ENCODE measurements around the gene ZNF101. TPM values are rescaled to one million over a fixed set of nuclear protein-coding genes. Genes with fewer than 3 reads are reported as not detected.
"Not testable (repeated sequence)": the region's sequence is repeated elsewhere in the genome, so short reads cannot be mapped to it uniquely, and the experiment has no call there.

Gene ZNF101
- total RNA-seq, 2 donors from 2014 or later: 53.2 to 62.9 TPM

DNA sequence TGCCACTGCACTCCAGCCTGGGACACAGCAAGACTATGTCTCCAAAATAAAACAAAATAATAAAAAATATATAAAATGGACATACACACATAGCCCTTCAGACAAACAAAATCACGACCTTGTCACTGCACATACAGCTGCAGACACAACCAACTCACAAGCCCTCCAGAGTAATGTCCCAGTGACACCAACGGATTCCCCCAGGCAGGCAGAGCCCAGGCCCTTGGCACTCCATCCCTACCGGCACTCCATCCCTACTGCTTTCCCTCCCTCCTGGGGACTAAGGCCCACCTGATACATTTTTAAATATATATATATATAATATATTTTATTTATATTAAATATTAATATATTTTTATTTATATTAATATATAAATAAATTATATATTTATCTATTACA is 18.5 kb downstream of the ZNF101 start:
- peaks cover 18% of the 10 kb centered on the region for H3K9me3 ChIP-seq (ENCODE audit: control insufficient read depth, low read length)
- DNase-seq: no peak
- 96% methylated on average over 3 of the region's 3 CpGs; no CpG with 5 or more reads in 1 of the 2 experiments for WGBS, 2 experiments (ENCODE audit: insufficient coverage in 1 of 2, insufficient read length in 1 of 2)
- Mint-ChIP-seq H3K9me3 (peaks cover 29% of the 10 kb centered on the region), H3K27me3 (ENCODE audit: insufficient read depth) (no peaks in the 10 kb centered on the region), H3K4me1 (no peaks in the 10 kb centered on the region), H3K27ac (no peak overlapping the region), H3K4me3 (no peak overlapping the region), H3K36me3 (ENCODE audit: low read depth) (peaks cover 26% of the 10 kb centered on the region)
- H3K4me3 ChIP-seq (ENCODE audit: low read length): no peak overlapping the region
- no peaks in the 10 kb centered on the region for H3K27me3 ChIP-seq (ENCODE audit: control insufficient read depth, insufficient read depth, low read length, poor library complexity, severe bottlenecking)
- no peak overlapping the region for H3K27ac ChIP-seq (ENCODE audit: low read depth, low read length)
- no peak overlapping the region for H3K9ac ChIP-seq (ENCODE audit: extremely low read depth, low read length, poor library complexity, severe bottlenecking)
- no peaks in the 10 kb centered on the region for H3K4me1 ChIP-seq (ENCODE audit: control insufficient read depth, insufficient read depth, low read length)
- peaks cover 14% of the 10 kb centered on the region for H3K36me3 ChIP-seq (ENCODE audit: control insufficient read depth, insufficient read depth, low read length)
- TF ChIP-seq, protein P1, sequence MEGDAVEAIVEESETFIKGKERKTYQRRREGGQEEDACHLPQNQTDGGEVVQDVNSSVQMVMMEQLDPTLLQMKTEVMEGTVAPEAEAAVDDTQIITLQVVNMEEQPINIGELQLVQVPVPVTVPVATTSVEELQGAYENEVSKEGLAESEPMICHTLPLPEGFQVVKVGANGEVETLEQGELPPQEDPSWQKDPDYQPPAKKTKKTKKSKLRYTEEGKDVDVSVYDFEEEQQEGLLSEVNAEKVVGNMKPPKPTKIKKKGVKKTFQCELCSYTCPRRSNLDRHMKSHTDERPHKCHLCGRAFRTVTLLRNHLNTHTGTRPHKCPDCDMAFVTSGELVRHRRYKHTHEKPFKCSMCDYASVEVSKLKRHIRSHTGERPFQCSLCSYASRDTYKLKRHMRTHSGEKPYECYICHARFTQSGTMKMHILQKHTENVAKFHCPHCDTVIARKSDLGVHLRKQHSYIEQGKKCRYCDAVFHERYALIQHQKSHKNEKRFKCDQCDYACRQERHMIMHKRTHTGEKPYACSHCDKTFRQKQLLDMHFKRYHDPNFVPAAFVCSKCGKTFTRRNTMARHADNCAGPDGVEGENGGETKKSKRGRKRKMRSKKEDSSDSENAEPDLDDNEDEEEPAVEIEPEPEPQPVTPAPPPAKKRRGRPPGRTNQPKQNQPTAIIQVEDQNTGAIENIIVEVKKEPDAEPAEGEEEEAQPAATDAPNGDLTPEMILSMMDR (conservative IDR thresholded peaks at IDR 0.05): no peak

- not testable (repeated sequence) for DNase-seq; H3K4me3 Mint-ChIP-seq; H3K27ac ChIP-seq (ENCODE audit: low read depth, low read length); H3K9me3 ChIP-seq (ENCODE audit: control insufficient read depth, low read length); H3K27me3 ChIP-seq (ENCODE audit: control insufficient read depth, insufficient read depth, low read length, poor library complexity, severe bottlenecking); H3K27ac Mint-ChIP-seq; H3K27me3 Mint-ChIP-seq (ENCODE audit: insufficient read depth); H3K9ac ChIP-seq (ENCODE audit: extremely low read depth, low read length, poor library complexity, severe bottlenecking); H3K4me1 ChIP-seq (ENCODE audit: control insufficient read depth, insufficient read depth, low read length); H3K4me3 ChIP-seq (ENCODE audit: low read length); H3K36me3 ChIP-seq (ENCODE audit: control insufficient read depth, insufficient read depth, low read length); H3K4me1 Mint-ChIP-seq; H3K36me3 Mint-ChIP-seq (ENCODE audit: low read depth)
- H3K9me3 Mint-ChIP-seq: peaks cover 12% of the 10 kb centered on the region
- 94 to 98% methylated on average over 3 to 10 of the region's 10 CpGs for WGBS, 2 experiments (ENCODE audit: insufficient coverage in 1 of 2, insufficient read length in 1 of 2)
Observed at GRCh38 chr19:19689023-19689422, 20.4 kb downstream of the ZNF101 start.

DNA sequence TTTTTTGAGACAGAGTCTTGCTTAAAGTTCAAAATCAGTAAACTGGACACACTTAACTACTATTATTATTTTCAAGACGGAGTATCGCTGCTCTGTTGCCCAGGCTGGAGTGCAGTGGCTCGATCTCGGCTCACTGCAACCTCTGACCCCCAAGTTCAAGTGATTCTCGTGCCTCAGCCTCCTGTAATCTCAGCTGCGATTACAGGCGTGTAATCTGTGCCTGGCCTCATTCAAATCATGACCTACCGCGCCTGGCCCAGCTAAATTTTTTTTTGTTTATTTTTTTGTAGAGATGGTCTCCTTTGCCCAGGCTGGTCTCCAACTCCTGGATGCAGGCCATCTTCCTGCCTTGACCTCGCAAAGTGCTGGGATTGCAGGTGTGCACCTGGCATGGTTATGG is 23.0 kb downstream of the ZNF101 start:
- Histone ChIP-seq H3K27ac (ENCODE audit: low read depth, low read length) (no peak overlapping the region), H3K9me3 (ENCODE audit: control insufficient read depth, low read length) (no peaks in the 10 kb centered on the region), H3K4me3 (ENCODE audit: low read length) (no peak overlapping the region), H3K36me3 (ENCODE audit: control insufficient read depth, insufficient read depth, low read length) (no peaks in the 10 kb centered on the region), H3K9ac (ENCODE audit: extremely low read depth, low read length, poor library complexity, severe bottlenecking) (no peak overlapping the region), H3K27me3 (ENCODE audit: control insufficient read depth, insufficient read depth, low read length, poor library complexity, severe bottlenecking) (no peaks in the 10 kb centered on the region), H3K4me1 (ENCODE audit: control insufficient read depth, insufficient read depth, low read length) (no peaks in the 10 kb centered on the region)
- no peak overlapping the region for H3K27ac Mint-ChIP-seq
- WGBS, 2 experiments (ENCODE audit: insufficient coverage in 1 of 2, insufficient read length in 1 of 2): 90 to 91% methylated on average over 10 of the region's 10 CpGs
- no peak overlapping the region for H3K4me3 Mint-ChIP-seq
- TF ChIP-seq, protein P1 (conservative IDR thresholded peaks at IDR 0.05): no peak
- H3K4me1 Mint-ChIP-seq: no peaks in the 10 kb centered on the region
- H3K9me3 Mint-ChIP-seq: peaks cover 2% of the 10 kb centered on the region
- H3K27me3 Mint-ChIP-seq (ENCODE audit: insufficient read depth): no peaks in the 10 kb centered on the region
- DNase-seq: no peak
- H3K36me3 Mint-ChIP-seq (ENCODE audit: low read depth): peaks cover 2% of the 10 kb centered on the region

DNA sequence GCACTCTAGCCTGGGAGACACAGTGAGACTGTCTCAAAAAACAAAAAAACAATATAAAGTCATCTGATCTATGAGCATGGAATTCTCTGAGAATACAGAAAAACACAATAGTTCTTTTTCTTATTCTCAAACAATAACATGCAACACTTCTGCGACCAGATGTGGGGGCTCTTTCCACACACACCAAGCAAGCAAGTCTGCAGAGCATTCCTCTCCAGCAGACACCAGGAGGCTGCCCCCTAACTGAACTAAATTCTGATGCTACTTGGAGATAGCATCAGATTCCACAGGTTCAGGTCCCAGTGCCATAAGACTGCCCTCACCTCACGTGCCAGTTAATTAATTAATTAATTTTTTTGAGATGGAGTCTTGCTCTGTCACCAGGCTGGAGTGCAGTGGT is 27.7 kb downstream of the ZNF101 start:
- Histone ChIP-seq H3K36me3 (ENCODE audit: control insufficient read depth, insufficient read depth, low read length) (no peaks in the 10 kb centered on the region), H3K9me3 (ENCODE audit: control insufficient read depth, low read length) (no peaks in the 10 kb centered on the region), H3K4me3 (ENCODE audit: low read length) (no peak overlapping the region), H3K27ac (ENCODE audit: low read depth, low read length) (no peak overlapping the region), H3K4me1 (ENCODE audit: control insufficient read depth, insufficient read depth, low read length) (no peaks in the 10 kb centered on the region), H3K27me3 (ENCODE audit: control insufficient read depth, insufficient read depth, low read length, poor library complexity, severe bottlenecking) (no peaks in the 10 kb centered on the region), H3K9ac (ENCODE audit: extremely low read depth, low read length, poor library complexity, severe bottlenecking) (no peak overlapping the region)
- no peaks in the 10 kb centered on the region for H3K4me1 Mint-ChIP-seq
- H3K36me3 Mint-ChIP-seq (ENCODE audit: low read depth): peaks cover 10% of the 10 kb centered on the region
- H3K9me3 Mint-ChIP-seq: peaks cover 12% of the 10 kb centered on the region
- H3K27me3 Mint-ChIP-seq (ENCODE audit: insufficient read depth): no peaks in the 10 kb centered on the region
- 78 to 100% methylated on average over 1 to 2 of the region's 2 CpGs for whole genome bisulfite sequencing, 2 experiments (ENCODE audit: insufficient coverage in 1 of 2, insufficient read length in 1 of 2)
- H3K4me3 Mint-ChIP-seq: no peak overlapping the region
- H3K27ac Mint-ChIP-seq: no peak overlapping the region
- TF ChIP-seq, protein P1 (conservative IDR thresholded peaks at IDR 0.05): no peak
- DNase-seq: no peak

Data from endodermal cell (in vitro differentiated cells).